Body of pancreas (tissue), 4 donors: ENCODE data around the gene CTSF.

Experiments
- CTCF ChIP-seq, 7 experiments: fragments of 450-650 bp in 4 of 7; fragments of 200-600 bp in 3 of 7; sonication (generic) in 3 of 7; IDR thresholded peaks; one replicate each; pipeline ENCODE4 v1.5.1; 2016 to 2019; ENCODE audit warnings: antibody characterized with exemption in 7 of 7
- POLR2A ChIP-seq, 3 donors: fragments of 450-650 bp; IDR thresholded peaks; one replicate each; pipeline ENCODE4 v1.6.1; 2016; ENCODE audit warnings: antibody characterized with exemption in 3 of 3, mild to moderate bottlenecking in 2 of 3

DNA sequence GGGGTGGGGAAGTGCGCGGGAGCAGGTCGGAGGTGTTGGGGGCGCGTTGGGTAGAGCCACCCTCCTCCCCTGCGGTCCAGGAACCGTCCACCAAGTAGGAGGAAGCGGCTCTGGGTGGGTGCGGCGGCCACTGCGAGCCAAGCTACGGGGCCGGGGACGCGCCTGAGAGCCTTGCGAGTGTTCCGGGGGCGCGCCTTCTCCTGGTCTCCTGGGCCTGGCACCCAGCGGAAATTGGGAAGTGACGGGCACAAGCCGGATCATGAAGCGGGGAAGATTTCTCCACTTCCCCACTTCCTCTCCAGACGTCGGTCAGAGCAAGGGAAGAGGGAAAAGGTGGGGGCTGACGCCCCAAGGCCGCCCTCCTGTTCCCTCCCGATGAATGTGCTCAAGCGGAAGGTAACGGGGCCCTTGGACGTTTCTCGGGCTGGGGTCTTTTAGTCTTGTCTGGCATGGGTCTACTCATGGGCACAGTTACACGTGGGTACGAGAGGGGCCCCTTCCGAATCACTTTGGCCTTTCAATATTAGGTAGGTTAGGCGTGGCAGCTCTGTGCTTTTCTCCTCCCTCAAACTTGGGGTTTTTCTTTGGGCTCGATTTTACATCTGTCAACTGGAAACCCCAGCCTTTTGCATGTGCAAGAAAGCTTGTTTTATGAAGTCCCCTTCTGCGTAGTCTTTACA, 48.9 kb upstream of the CTSF start:
- TF ChIP-seq CTCF (IDR thresholded peaks at IDR 0.05) (no peak), POLR2A (IDR thresholded peaks at IDR 0.05) (no peak)
